K562 (cell line): ENCODE data around the gene GALT. TPM values are rescaled to one million over a fixed set of nuclear protein-coding genes. Genes with fewer than 3 reads are reported as not detected.

Source experiments
- ATAC-seq: fragments of 200-7000 bp; cut with Tn5 transposase; 3 replicates; pipeline ENCODE4 v1.9.1; 2020; ENCODE audit warnings: moderate library complexity
- BruUV-seq: library from RNA; stranded (reverse); fragments of 400-500 nt; replicated peaks from 2 replicates; lab custom pipeline; 2021; lab: Mats Ljungman, UMichigan
- CTCF ChIA-PET: fragments of 300-600 bp; formaldehyde crosslinking; extraction: SDS; loops from one replicate; lab custom pipeline; 2021; ENCODE audit warnings: low intra/inter-chr PET ratio; lab: Yijun Ruan, JAX
- POLR2A ChIA-PET: fragments of 300-600, 350-650 bp; sonication (Branson Sonifier 250); formaldehyde crosslinking; extraction: SDS; loops from one replicate; lab custom pipeline; 2021; ENCODE audit warnings: antibody characterized with exemption, inconsistent platforms; lab: Yijun Ruan, JAX
- DNase-seq, 4 experiments: peaks; one replicate each; pipeline versions ENCODE4 v3.0.0 to v3.0.0-alpha.2; 2011 to 2018; ENCODE audit warnings: low spot score in 3 of 4, mixed read lengths in 3 of 4; ENCODE audit errors: extremely low read depth in 1 of 4
- FAIRE-seq: peaks from 2 replicates; lab custom pipeline; 2011; peaks lifted over from hg19 to GRCh38; lab: Jason Lieb, UNC
- H2AFZ ChIP-seq: 2 replicates; pipeline ENCODE4 v1.6.0; 2011; ENCODE audit warnings: low read depth, low read length, control low read depth, inconsistent platforms
- H3K27ac ChIP-seq: fragments of 200-600 bp; 3 replicates; pipeline ENCODE4 v1.8.0; 2011; ENCODE audit warnings: low read depth, mild to moderate bottlenecking, control low read depth, inconsistent platforms, low read length, moderate library complexity, mixed read lengths; ENCODE audit errors: extremely low read depth
- H3K27me3 ChIP-seq, 2 experiments: fragments of 300-600 bp in 1 of 2; 2 replicates in 1 of 2; 3 replicates in 1 of 2; pipeline versions ENCODE4 v1.6.0 to v1.8.0; 2011; ENCODE audit warnings: inconsistent platforms in 2 of 2, low read length in 2 of 2, mild to moderate bottlenecking in 1 of 2, mixed read lengths in 1 of 2, moderate library complexity in 1 of 2; ENCODE audit not compliant: control insufficient read depth in 2 of 2, insufficient read depth in 2 of 2
- H3K36me3 ChIP-seq: fragments of 300-600 bp; 3 replicates; pipeline ENCODE4 v1.8.0; 2011; ENCODE audit warnings: mild to moderate bottlenecking, low read length, inconsistent platforms; ENCODE audit not compliant: control insufficient read depth, insufficient read depth
- H3K4me1 ChIP-seq, 2 experiments: fragments of 200-600 bp in 1 of 2; replicated peaks in 1 of 2; 2 replicates in 1 of 2; 3 replicates in 1 of 2; pipeline versions ENCODE4 v1.5.1 to v1.8.0; 2011; ENCODE audit warnings: inconsistent platforms in 2 of 2, low read length in 2 of 2, mild to moderate bottlenecking in 1 of 2, mixed read lengths in 1 of 2, moderate library complexity in 1 of 2; ENCODE audit not compliant: control insufficient read depth in 2 of 2, insufficient read depth in 2 of 2
- H3K4me2 ChIP-seq: 2 replicates; pipeline ENCODE4 v1.6.1; 2011; ENCODE audit warnings: low read length, control low read depth, inconsistent platforms, mixed read lengths; ENCODE audit not compliant: insufficient read depth
- H3K4me3 ChIP-seq: fragments of 200-600 bp; sonication (generic), shearing (Covaris generic); 2 replicates; pipeline ENCODE4 v1.5.1; 2016; ENCODE audit warnings: control low read depth, inconsistent platforms
- H3K79me2 ChIP-seq: fragments of 200-600 bp; 3 replicates; pipeline ENCODE4 v1.8.0; 2011; ENCODE audit warnings: low read length, inconsistent platforms; ENCODE audit not compliant: control insufficient read depth, insufficient read depth
- H3K9ac ChIP-seq, 2 experiments: 2 replicates each; pipeline versions ENCODE4 v1.6.0 to v1.6.1; 2011; ENCODE audit warnings: low read depth in 2 of 2, low read length in 2 of 2, control low read depth in 1 of 2, inconsistent platforms in 1 of 2, mild to moderate bottlenecking in 1 of 2, mixed read lengths in 1 of 2; ENCODE audit not compliant: insufficient read depth in 1 of 2
- H3K9me1 ChIP-seq: one replicate; pipeline ENCODE4 v1.6.0; 2011; ENCODE audit warnings: inconsistent platforms, mild to moderate bottlenecking, low read length, moderate library complexity; ENCODE audit not compliant: control insufficient read depth, insufficient read depth
- H3K9me3 ChIP-seq: replicated peaks from 2 replicates; pipeline ENCODE4 v1.5.1; 2011; ENCODE audit warnings: low read depth, low read length, inconsistent platforms; ENCODE audit not compliant: control insufficient read depth, insufficient read depth
- H4K20me1 ChIP-seq: replicated peaks from 2 replicates; pipeline ENCODE4 v1.6.1; 2011; ENCODE audit warnings: low read length, inconsistent platforms, mixed read lengths; ENCODE audit not compliant: control insufficient read depth, insufficient read depth
- ATF3 ChIP-seq, 2 experiments: fragments of 450-650 bp in 1 of 2; sonication (generic) in 1 of 2; formaldehyde crosslinking in 1 of 2; IDR thresholded peaks in 1 of 2; conservative IDR thresholded peaks in 1 of 2; 2 replicates each; pipeline versions ENCODE4 v1.6.1 to v1.8.1; 2016 to 2023; ENCODE audit warnings: mild to moderate bottlenecking in 2 of 2, moderate library complexity in 2 of 2, inconsistent platforms in 1 of 2, missing genetic modification reagents in 1 of 2
- CC2D1A ChIP-seq: fragments of 450-650 bp; IDR thresholded peaks from 2 replicates; pipeline ENCODE4 v1.6.1; 2017; ENCODE audit warnings: mild to moderate bottlenecking
- CTCF ChIP-seq, 3 experiments: IDR thresholded peaks in 2 of 3; conservative IDR thresholded peaks in 1 of 3; 2 replicates each; pipeline ENCODE4 v1.5.1; 2011 to 2012; ENCODE audit warnings: low read length in 3 of 3, mild to moderate bottlenecking in 3 of 3, control low read depth in 2 of 3, improper control_type of control experiment in 1 of 3, inconsistent platforms in 1 of 3, low read depth in 1 of 3, mixed read lengths in 1 of 3, moderate library complexity in 1 of 3; ENCODE audit not compliant: insufficient read depth in 2 of 3
- EHMT2 ChIP-seq: fragments of 450-650 bp; IDR thresholded peaks from 2 replicates; pipeline ENCODE4 v1.6.1; 2018; ENCODE audit warnings: antibody characterized with exemption
- GATAD2B ChIP-seq: fragments of 450-650 bp; IDR thresholded peaks from 2 replicates; pipeline ENCODE4 v1.6.1; 2017; ENCODE audit warnings: mild to moderate bottlenecking, borderline replicate concordance
- KDM2B ChIP-seq: fragments of 250-450 bp; sonication (Bioruptor Pico); IDR thresholded peaks from 2 replicates; pipeline ENCODE4 v1.8.0; 2021; ENCODE audit warnings: mild to moderate bottlenecking, moderate library complexity
- POLR2AphosphoS5 ChIP-seq: IDR thresholded peaks from 2 replicates; pipeline ENCODE4 v1.6.1; 2011; ENCODE audit warnings: mild to moderate bottlenecking, low read depth, low read length, moderate library complexity; ENCODE audit not compliant: control insufficient read depth, insufficient read depth
- POLR3A ChIP-seq: IDR thresholded peaks from 2 replicates; pipeline ENCODE4 v1.6.1; 2011; ENCODE audit warnings: borderline replicate concordance, mild to moderate bottlenecking, moderate library complexity; ENCODE audit not compliant: insufficient read length, insufficient read depth; ENCODE audit errors: extremely low read depth
- SMC3 ChIP-seq: conservative IDR thresholded peaks from 2 replicates; pipeline ENCODE4 v1.6.1; 2011; ENCODE audit warnings: low read depth, low read length, improper control_type of control experiment; ENCODE audit not compliant: insufficient read depth
- SRSF1 ChIP-seq: fragments of 200-400 bp; formaldehyde crosslinking; IDR thresholded peaks from 2 replicates; pipeline ENCODE4 v1.6.1; 2017; ENCODE audit warnings: mild to moderate bottlenecking, low read depth, low read length, moderate library complexity
- STAG1 ChIP-seq: sonication (generic); formaldehyde crosslinking; IDR thresholded peaks from 2 replicates; pipeline ENCODE4 v1.5.0; 2020; ENCODE audit warnings: missing genetic modification reagents, borderline replicate concordance
- TCF7L2 ChIP-seq: fragments of 150-350 bp; IDR thresholded peaks from 2 replicates; pipeline ENCODE4 v1.6.1; 2016; ENCODE audit warnings: low read depth, mild to moderate bottlenecking, low read length, moderate library complexity
- ZBTB26 ChIP-seq: fragments of 450-650 bp; formaldehyde crosslinking; IDR thresholded peaks from 2 replicates; pipeline ENCODE4 v1.4.0; 2022; ENCODE audit warnings: missing genetic modification characterization
- ZNF253 ChIP-seq: fragments of 250-450 bp; sonication (Bioruptor Pico); conservative IDR thresholded peaks from 2 replicates; pipeline ENCODE4 v1.6.1; 2021; ENCODE audit warnings: mild to moderate bottlenecking
- in situ Hi-C: fragments of 300-500 bp; cut with MboI; formaldehyde crosslinking; loops from 4 replicates; pipeline ENCODE4 v1.15.0; 2018; ENCODE audit warnings: inconsistent platforms, mixed read lengths
- intact Hi-C: fragments of 100-400 bp; cut with micrococcal nuclease; formaldehyde crosslinking; loops from 2 replicates; pipeline ENCODE4 v1.14.2; 2022
- polyA plus RNA-seq, 8 experiments: library from polyadenylated mRNA; depleted of rRNA in 4 of 8; stranded (reverse) in 5 of 8; unstranded in 3 of 8; fragments of >200 nt; fragmentation: Nextera tagmentation in 2 of 8; fragmentation: Illumina TruSeq in 1 of 8; extraction: Ambion mirVana in 2 of 8; extraction: Trizol in 1 of 8; gene quantifications; 2 replicates each; pipeline versions ENCODE4 v1.2.1 to v1.2.3, GENCODE V29; 2011 to 2014; ENCODE audit warnings: inconsistent platforms in 1 of 8, missing spikeins in 1 of 8
- total RNA-seq, 7 experiments: library from RNA; depleted of rRNA in 6 of 7; stranded (reverse); fragments of >200 nt in 6 of 7; fragmentation: Illumina TruSeq in 2 of 7; extraction: Trizol in 2 of 7; gene quantifications; 2 replicates each; pipeline versions ENCODE4 v1.2.1 to v1.2.3, GENCODE V29; 2011 to 2021; ENCODE audit warnings: low replicate concordance in 1 of 7

Gene GALT
- total and polyA plus RNA-seq, 9 of the 15 experiments (the other 6 are each of a cell fraction or from before 2014, with no cell fraction given), result 7.3 to 29.2 (median 15.6) TPM

GRCh38 chr9:34603610-34604231 lies 42.8 kb upstream of the GALT start (continued):
- TF ChIP-seq CTCF (IDR thresholded peaks at IDR 0.05 in 2 of 3, conservative IDR thresholded peaks at IDR 0.05 in 1 of 3; ENCODE audit: insufficient read depth in 2 of 3, low read depth in 1 of 3, low read length in 3 of 3) (peak; percentile 75 to 86 (median 84)), STAG1 (CRISPR knock-in tag) (peak; percentile 51; the same call in 1 of the 2 replicates), SMC3 (peak; percentile 84)

GRCh38 chr9:34606190-34606589 lies 40.3 kb upstream of the GALT start:
- H3K9me1 ChIP-seq, result no peaks in the 10 kb centered on the region
- intact Hi-C loops, result no loop called here
- no peaks in the 10 kb centered on the region for H3K27me3 ChIP-seq
- H4K20me1 ChIP-seq, result peaks cover 5% of the 10 kb centered on the region; the same call in 1 of the 2 replicates
- no peaks in the 10 kb centered on the region for H3K9me3 ChIP-seq
- peaks cover 10% of the 10 kb centered on the region for H3K79me2 ChIP-seq
- BruUV-seq, result no TSS peak
- no peak overlapping the region for H3K9ac ChIP-seq
- peak; percentile 33 to 61 (median 46) for DNase-seq
- ATAC-seq, result peak; percentile 26; the same call in 2 of the 3 replicates
- in situ Hi-C loops, result loop anchor here (10.0 kb wide), 1 partner anchor 201 kb away; no protein-coding TSS in a partner anchor
- FAIRE-seq, result peak; percentile 42
- no peak overlapping the region for H3K27ac ChIP-seq
- no peak overlapping the region for H3K4me3 ChIP-seq
- ChIA-PET CTCF (no interaction called here), POLR2A (interaction anchor here (0.6 kb wide), 1 partner anchor 41 kb away, joined by 3 read pairs; no protein-coding TSS in a partner anchor)
- H2AFZ ChIP-seq, result no peak overlapping the region
- peaks cover 5 to 8% of the 10 kb centered on the region in 2 experiments; a peak in 4 of 5 replicates for H3K4me1 ChIP-seq
- peaks cover 10% of the 10 kb centered on the region; the same call in 1 of the 3 replicates for H3K36me3 ChIP-seq
- no peak overlapping the region for H3K4me2 ChIP-seq
- no peak for TF ChIP-seq ZBTB26 (CRISPR knock-in tag)
- no peak for TF ChIP-seq ATF3 (IDR thresholded peaks at IDR 0.05)
- TF ChIP-seq ATF3 (CRISPR knock-in tag; conservative IDR thresholded peaks at IDR 0.05), result no peak
- no peak for TF ChIP-seq KDM2B (CRISPR knock-in tag)
- TF ChIP-seq POLR2AphosphoS5, result no peak
- TF ChIP-seq ZNF253, result no peak
- TF ChIP-seq POLR3A, result no peak
- no peak for TF ChIP-seq TCF7L2
- no peak for TF ChIP-seq GATAD2B
- no peak; the same call in 1 of the 2 replicates for TF ChIP-seq CC2D1A
- TF ChIP-seq EHMT2, result no peak
- no peak for TF ChIP-seq SRSF1
